ENCODE measurements around the gene TOM1L2.

Gene TOM1L2

DNA sequence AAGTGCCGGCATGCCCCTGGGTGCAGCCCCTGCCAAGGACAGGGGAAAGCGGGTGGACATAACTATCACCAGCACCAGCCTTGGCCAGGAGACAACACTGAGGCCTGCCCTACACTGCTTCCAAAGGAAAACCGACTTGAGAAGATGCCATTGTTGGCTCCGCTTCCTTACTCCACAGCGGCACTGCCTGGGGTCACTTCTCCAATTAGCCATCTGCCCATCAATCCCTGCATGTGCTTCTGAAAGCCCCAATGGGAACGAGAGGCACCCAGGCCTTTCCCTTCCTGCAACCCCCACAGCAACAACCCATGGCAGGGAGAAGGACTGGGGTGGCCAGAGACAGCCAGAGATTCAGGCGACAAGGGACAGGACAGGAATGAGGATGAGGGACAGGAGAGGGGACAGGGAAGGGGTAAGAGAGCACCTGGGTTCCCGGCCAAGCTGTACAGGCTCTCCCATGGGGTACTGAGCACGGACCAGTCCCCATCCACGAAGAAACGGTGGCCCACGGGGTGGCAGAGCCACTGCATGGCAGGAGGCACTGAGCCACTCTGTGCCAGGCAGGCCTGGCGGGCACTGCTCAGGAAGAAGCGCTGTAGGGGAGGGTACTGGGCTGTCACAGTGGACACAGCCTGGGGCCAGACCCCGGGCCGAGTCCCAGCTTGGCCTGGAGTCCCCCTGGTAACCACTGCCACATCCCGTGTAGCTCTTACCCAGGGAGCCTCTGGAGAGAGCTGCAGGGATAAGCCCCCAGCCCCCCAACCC is 156.6 kb downstream of the TOM1L2 start:
- DNase-seq (ENCODE audit: low read depth in 1 of 2, low spot score in 1 of 2): no peak
- Histone ChIP-seq H3K27me3 (ENCODE audit: insufficient read depth, poor library complexity, severe bottlenecking) (no peaks in the 10 kb centered on the region), H3K27ac (replicated peaks) (no peak overlapping the region), H3K4me3 (replicated peaks; ENCODE audit: insufficient read depth, low read length) (no peak overlapping the region)
- no peak for TF ChIP-seq POLR2AphosphoS5 (IDR thresholded peaks at IDR 0.05; ENCODE audit: low read depth)
- TF ChIP-seq, protein P1, sequence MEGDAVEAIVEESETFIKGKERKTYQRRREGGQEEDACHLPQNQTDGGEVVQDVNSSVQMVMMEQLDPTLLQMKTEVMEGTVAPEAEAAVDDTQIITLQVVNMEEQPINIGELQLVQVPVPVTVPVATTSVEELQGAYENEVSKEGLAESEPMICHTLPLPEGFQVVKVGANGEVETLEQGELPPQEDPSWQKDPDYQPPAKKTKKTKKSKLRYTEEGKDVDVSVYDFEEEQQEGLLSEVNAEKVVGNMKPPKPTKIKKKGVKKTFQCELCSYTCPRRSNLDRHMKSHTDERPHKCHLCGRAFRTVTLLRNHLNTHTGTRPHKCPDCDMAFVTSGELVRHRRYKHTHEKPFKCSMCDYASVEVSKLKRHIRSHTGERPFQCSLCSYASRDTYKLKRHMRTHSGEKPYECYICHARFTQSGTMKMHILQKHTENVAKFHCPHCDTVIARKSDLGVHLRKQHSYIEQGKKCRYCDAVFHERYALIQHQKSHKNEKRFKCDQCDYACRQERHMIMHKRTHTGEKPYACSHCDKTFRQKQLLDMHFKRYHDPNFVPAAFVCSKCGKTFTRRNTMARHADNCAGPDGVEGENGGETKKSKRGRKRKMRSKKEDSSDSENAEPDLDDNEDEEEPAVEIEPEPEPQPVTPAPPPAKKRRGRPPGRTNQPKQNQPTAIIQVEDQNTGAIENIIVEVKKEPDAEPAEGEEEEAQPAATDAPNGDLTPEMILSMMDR (IDR thresholded peaks at IDR 0.05; ENCODE audit: insufficient read depth, low read length): no peak
- TF ChIP-seq GABPA (IDR thresholded peaks at IDR 0.05; ENCODE audit: low read depth): no peak
- TF ChIP-seq SPI1 (IDR thresholded peaks at IDR 0.05; ENCODE audit: borderline replicate concordance, low read depth): no peak

GRCh38 chr17:17815062-17815406 is 157.2 kb downstream of the TOM1L2 start:
- DNase-seq (ENCODE audit: low read depth in 1 of 2, low spot score in 1 of 2): no peak
- TF ChIP-seq SPI1 (IDR thresholded peaks at IDR 0.05; ENCODE audit: borderline replicate concordance, low read depth): no peak
- TF ChIP-seq REST (IDR thresholded peaks at IDR 0.05; ENCODE audit: insufficient replicate concordance, low read depth): no peak
- TF ChIP-seq, protein P1 (IDR thresholded peaks at IDR 0.05; ENCODE audit: insufficient read depth, low read length): no peak
- no peak for TF ChIP-seq POLR2AphosphoS5 (IDR thresholded peaks at IDR 0.05; ENCODE audit: low read depth)
- TF ChIP-seq GABPA (IDR thresholded peaks at IDR 0.05; ENCODE audit: low read depth): no peak
- H3K27ac ChIP-seq (replicated peaks): no peak overlapping the region

DNA sequence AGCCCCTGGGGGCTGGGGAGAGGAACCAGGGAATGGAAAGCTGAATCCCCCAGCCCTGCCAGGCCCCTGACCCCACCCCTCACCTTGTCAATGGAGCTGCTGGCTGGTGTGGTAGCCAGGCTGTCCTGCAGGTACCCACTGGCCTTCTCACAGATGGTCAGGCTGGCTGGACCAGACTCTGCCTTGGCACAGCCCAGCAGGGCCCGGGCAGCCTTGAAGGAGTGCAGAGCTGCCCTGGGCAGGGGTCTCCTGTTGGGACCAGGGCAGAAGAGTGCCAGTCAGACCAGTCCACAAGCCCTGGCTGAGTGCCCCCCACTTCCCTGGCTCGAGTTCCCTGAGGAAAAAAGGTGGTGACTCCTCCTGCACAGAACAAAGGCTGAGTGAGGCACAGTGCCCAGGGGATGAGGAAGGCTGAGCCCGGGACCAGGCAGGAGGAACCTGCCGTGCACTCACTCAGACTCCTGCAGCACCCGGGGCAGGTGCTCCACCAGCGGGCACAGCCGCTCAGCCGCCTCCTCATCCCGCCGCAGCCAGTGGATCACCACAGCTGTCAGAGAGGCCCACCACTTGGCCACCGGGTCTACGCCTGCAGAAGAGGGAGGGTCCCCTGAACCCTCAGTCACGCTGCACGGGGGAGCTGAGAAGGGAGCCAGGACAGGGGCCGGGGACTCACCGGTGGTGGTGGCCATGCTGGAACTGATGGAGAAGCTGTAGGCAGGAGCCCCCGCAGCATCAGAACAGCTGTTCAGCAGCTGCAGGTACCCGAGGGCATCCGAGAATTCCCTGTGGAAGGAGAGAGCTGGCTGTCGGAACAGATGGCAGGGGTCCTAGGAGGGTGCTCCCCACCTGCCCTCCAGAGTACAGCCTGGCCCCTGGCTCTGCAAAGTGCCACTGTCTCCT is 157.8 kb downstream of the TOM1L2 start:
- H3K4me3 ChIP-seq (replicated peaks; ENCODE audit: insufficient read depth, low read length): no peak overlapping the region
- H3K27me3 ChIP-seq (ENCODE audit: insufficient read depth, poor library complexity, severe bottlenecking): no peaks in the 10 kb centered on the region
- no peak for TF ChIP-seq GABPA (IDR thresholded peaks at IDR 0.05; ENCODE audit: low read depth)
- TF ChIP-seq, protein P1 (IDR thresholded peaks at IDR 0.05; ENCODE audit: insufficient read depth, low read length): no peak
- TF ChIP-seq REST (IDR thresholded peaks at IDR 0.05; ENCODE audit: insufficient replicate concordance, low read depth): no peak
- TF ChIP-seq SPI1 (IDR thresholded peaks at IDR 0.05; ENCODE audit: borderline replicate concordance, low read depth): no peak
- no peak for TF ChIP-seq POLR2AphosphoS5 (IDR thresholded peaks at IDR 0.05; ENCODE audit: low read depth)
- no peak overlapping the region for H3K27ac ChIP-seq (replicated peaks)
- no peak for DNase-seq (ENCODE audit: low read depth in 1 of 2, low spot score in 1 of 2)

More at GRCh38 chr17:17815062-17815406, 157.2 kb downstream of the TOM1L2 start:
- Histone ChIP-seq H3K4me3 (replicated peaks; ENCODE audit: insufficient read depth, low read length) (no peak overlapping the region), H3K27me3 (ENCODE audit: insufficient read depth, poor library complexity, severe bottlenecking) (no peaks in the 10 kb centered on the region)
